Liver (tissue), 9 donors: ENCODE results near the gene FAM186B. TPM values are rescaled to one million over a fixed set of nuclear protein-coding genes. Genes with fewer than 3 reads are reported as not detected.

Experiments
- DNase-seq: peaks from one replicate; pipeline ENCODE4 v3.0.0-alpha.2; 2017; ENCODE audit warnings: low spot score
- H3K27ac ChIP-seq, 2 donors: one replicate each; pipeline ENCODE4 v1.7.0; 2013; ENCODE audit warnings: inconsistent platforms in 2 of 2, low read length in 2 of 2, control low read depth in 1 of 2, low read depth in 1 of 2, mild to moderate bottlenecking in 1 of 2
- H3K27me3 ChIP-seq, 4 donors: one replicate each; pipeline versions ENCODE4 v1.6.1 to v1.7.0; 2013; ENCODE audit warnings: low read length in 3 of 4, inconsistent platforms in 1 of 4, mild to moderate bottlenecking in 1 of 4, moderate library complexity in 1 of 4; ENCODE audit not compliant: control insufficient read depth in 4 of 4, insufficient read depth in 4 of 4
- H3K36me3 ChIP-seq, 4 donors: one replicate each; pipeline versions ENCODE4 v1.6.1 to v1.7.0; 2013; ENCODE audit warnings: low read length in 3 of 4, mild to moderate bottlenecking in 3 of 4, low read depth in 1 of 4, moderate library complexity in 1 of 4; ENCODE audit not compliant: control insufficient read depth in 4 of 4, insufficient read depth in 3 of 4
- H3K4me1 ChIP-seq, 4 donors: one replicate each; pipeline versions ENCODE4 v1.6.1 to v1.7.0; 2013; ENCODE audit warnings: low read length in 3 of 4, mild to moderate bottlenecking in 3 of 4, moderate library complexity in 1 of 4; ENCODE audit not compliant: control insufficient read depth in 4 of 4, insufficient read depth in 4 of 4
- H3K4me3 ChIP-seq, 3 donors: one replicate each; pipeline versions ENCODE4 v1.6.1 to v1.7.0; 2013; ENCODE audit warnings: low read length in 3 of 3, control low read depth in 1 of 3, low read depth in 1 of 3, mild to moderate bottlenecking in 1 of 3
- H3K9ac ChIP-seq, 2 donors: one replicate each; pipeline ENCODE4 v1.7.0; 2013; ENCODE audit warnings: low read length in 2 of 2, mild to moderate bottlenecking in 2 of 2, moderate library complexity in 2 of 2, control low read depth in 1 of 2, low read depth in 1 of 2
- H3K9me3 ChIP-seq, 4 donors: one replicate each; pipeline versions ENCODE4 v1.6.1 to v1.7.0; 2013; ENCODE audit warnings: low read length in 3 of 4; ENCODE audit not compliant: control insufficient read depth in 4 of 4
- FOXA1 ChIP-seq: IDR thresholded peaks from 2 replicates; pipeline ENCODE4 v1.6.1; 2016; ENCODE audit warnings: antibody characterized with exemption
- FOXA2 ChIP-seq: IDR thresholded peaks from 2 replicates; pipeline ENCODE4 v1.6.1; 2016; ENCODE audit warnings: antibody characterized with exemption
- GABPA ChIP-seq, 2 donors: IDR thresholded peaks in 1 of 2; conservative IDR thresholded peaks in 1 of 2; 2 replicates each; pipeline ENCODE4 v1.6.1; 2016; ENCODE audit warnings: antibody characterized with exemption in 2 of 2, mild to moderate bottlenecking in 1 of 2, moderate library complexity in 1 of 2
- HNF4A ChIP-seq, 2 donors: conservative IDR thresholded peaks; 2 replicates each; pipeline ENCODE4 v1.6.1; 2016; ENCODE audit warnings: antibody characterized with exemption in 2 of 2, mild to moderate bottlenecking in 2 of 2
- JUND ChIP-seq, 2 donors: IDR thresholded peaks; 2 replicates each; pipeline ENCODE4 v1.6.1; 2016; ENCODE audit warnings: antibody characterized with exemption in 2 of 2
- NR2F2 ChIP-seq: IDR thresholded peaks from 2 replicates; pipeline ENCODE4 v1.6.1; 2016; ENCODE audit warnings: antibody characterized with exemption
- RAD21 ChIP-seq, 2 donors: IDR thresholded peaks; 2 replicates each; pipeline ENCODE4 v1.6.1; 2016; ENCODE audit warnings: antibody characterized with exemption in 2 of 2, mild to moderate bottlenecking in 2 of 2
- RXRA ChIP-seq, 2 donors: IDR thresholded peaks; 2 replicates each; pipeline ENCODE4 v1.6.1; 2017 to 2018; ENCODE audit warnings: antibody characterized with exemption in 2 of 2, mild to moderate bottlenecking in 1 of 2
- TAF1 ChIP-seq: conservative IDR thresholded peaks from 2 replicates; pipeline ENCODE4 v1.6.1; 2016; ENCODE audit warnings: antibody characterized with exemption, mild to moderate bottlenecking
- ZBTB33 ChIP-seq: IDR thresholded peaks from 2 replicates; pipeline ENCODE4 v1.6.1; 2016; ENCODE audit warnings: antibody characterized with exemption
- WGBS: extraction: QIAGEN DNeasy Blood & Tissue Kit; methylation state at CpG from one replicate; pipeline ENCODE4 v1.1.7; 2013; 5-methylcytosine and 5-hydroxymethylcytosine counted together
- polyA plus RNA-seq, 2 donors: library from polyadenylated mRNA; stranded (reverse) in 1 of 2; unstranded in 1 of 2; fragments of 200-250 nt in 1 of 2; fragments of >200 nt in 1 of 2; fragmentation: Nextera tagmentation in 1 of 2; extraction: Ambion mirVana in 1 of 2; gene quantifications; one replicate each; pipeline versions ENCODE4 v1.2.1 to v1.2.3, GENCODE V29; 2013 to 2015
- total RNA-seq, 2 donors: library from RNA; depleted of rRNA; stranded (reverse); fragments of >200 nt; gene quantifications; one replicate each; pipeline ENCODE4 v1.2.3, GENCODE V29; 2014
- TF ChIP-seq, protein P1 (sequence below): fragments of 150-350 bp; IDR thresholded peaks from 2 replicates; pipeline ENCODE4 v1.5.1; 2017; ENCODE audit warnings: improper control_type of control experiment, low read depth, low read length; ENCODE audit not compliant: missing input control
- TF ChIP-seq, protein P2 (sequence below): IDR thresholded peaks from 2 replicates; pipeline ENCODE4 v1.6.1; 2016; ENCODE audit warnings: antibody characterized with exemption
- donor health status: healthy.
- donor health status: healthy.
- donor health status: healthy.
- donor health status: healthy.
- donor health status: healthy.

Gene FAM186B
- total and polyA plus RNA-seq, 4 donors = 0.19 to 0.84 (median 0.42) TPM

- TF ChIP-seq GABPA (IDR thresholded peaks at IDR 0.05 in 1 of 2, conservative IDR thresholded peaks at IDR 0.05 in 1 of 2) (no peak), HNF4A (conservative IDR thresholded peaks at IDR 0.05) (peak; percentile 46 to 89), TAF1 (no peak)
Measured at GRCh38 chr12:49645146-49646039, 40.0 kb upstream of the FAM186B start (continued).

- Histone ChIP-seq H3K4me3 (no peak overlapping the region), H3K27ac (no peak overlapping the region), H3K27me3 (no peaks in the 10 kb centered on the region), H3K9ac (no peak overlapping the region), H3K4me1 (peaks cover 3 to 17% (median 10%) of the 10 kb centered on the region in 4 donors), H3K36me3 (peaks cover 0 to 12% (median 3%) of the 10 kb centered on the region in 4 donors), H3K9me3 (no peaks in the 10 kb centered on the region)
- 28% methylated on average over 2 of the region's 2 CpGs for WGBS
- peak; percentile 76 for DNase-seq
- TF ChIP-seq, protein P1, sequence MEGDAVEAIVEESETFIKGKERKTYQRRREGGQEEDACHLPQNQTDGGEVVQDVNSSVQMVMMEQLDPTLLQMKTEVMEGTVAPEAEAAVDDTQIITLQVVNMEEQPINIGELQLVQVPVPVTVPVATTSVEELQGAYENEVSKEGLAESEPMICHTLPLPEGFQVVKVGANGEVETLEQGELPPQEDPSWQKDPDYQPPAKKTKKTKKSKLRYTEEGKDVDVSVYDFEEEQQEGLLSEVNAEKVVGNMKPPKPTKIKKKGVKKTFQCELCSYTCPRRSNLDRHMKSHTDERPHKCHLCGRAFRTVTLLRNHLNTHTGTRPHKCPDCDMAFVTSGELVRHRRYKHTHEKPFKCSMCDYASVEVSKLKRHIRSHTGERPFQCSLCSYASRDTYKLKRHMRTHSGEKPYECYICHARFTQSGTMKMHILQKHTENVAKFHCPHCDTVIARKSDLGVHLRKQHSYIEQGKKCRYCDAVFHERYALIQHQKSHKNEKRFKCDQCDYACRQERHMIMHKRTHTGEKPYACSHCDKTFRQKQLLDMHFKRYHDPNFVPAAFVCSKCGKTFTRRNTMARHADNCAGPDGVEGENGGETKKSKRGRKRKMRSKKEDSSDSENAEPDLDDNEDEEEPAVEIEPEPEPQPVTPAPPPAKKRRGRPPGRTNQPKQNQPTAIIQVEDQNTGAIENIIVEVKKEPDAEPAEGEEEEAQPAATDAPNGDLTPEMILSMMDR = peak; percentile 91
- TF ChIP-seq FOXA2 (no peak), RAD21 (IDR thresholded peaks at IDR 0.05) (peak; percentile 94 to 98), HNF4A (conservative IDR thresholded peaks at IDR 0.05) (no peak), FOXA1 (no peak), JUND (IDR thresholded peaks at IDR 0.05) (no peak), RXRA (IDR thresholded peaks at IDR 0.05) (no peak), ZBTB33 (no peak), NR2F2 (no peak)
- TF ChIP-seq, protein P2, sequence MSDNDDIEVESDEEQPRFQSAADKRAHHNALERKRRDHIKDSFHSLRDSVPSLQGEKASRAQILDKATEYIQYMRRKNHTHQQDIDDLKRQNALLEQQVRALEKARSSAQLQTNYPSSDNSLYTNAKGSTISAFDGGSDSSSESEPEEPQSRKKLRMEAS = no peak
Measured at GRCh38 chr12:49644620-49644994, 39.2 kb upstream of the FAM186B start.

DNA sequence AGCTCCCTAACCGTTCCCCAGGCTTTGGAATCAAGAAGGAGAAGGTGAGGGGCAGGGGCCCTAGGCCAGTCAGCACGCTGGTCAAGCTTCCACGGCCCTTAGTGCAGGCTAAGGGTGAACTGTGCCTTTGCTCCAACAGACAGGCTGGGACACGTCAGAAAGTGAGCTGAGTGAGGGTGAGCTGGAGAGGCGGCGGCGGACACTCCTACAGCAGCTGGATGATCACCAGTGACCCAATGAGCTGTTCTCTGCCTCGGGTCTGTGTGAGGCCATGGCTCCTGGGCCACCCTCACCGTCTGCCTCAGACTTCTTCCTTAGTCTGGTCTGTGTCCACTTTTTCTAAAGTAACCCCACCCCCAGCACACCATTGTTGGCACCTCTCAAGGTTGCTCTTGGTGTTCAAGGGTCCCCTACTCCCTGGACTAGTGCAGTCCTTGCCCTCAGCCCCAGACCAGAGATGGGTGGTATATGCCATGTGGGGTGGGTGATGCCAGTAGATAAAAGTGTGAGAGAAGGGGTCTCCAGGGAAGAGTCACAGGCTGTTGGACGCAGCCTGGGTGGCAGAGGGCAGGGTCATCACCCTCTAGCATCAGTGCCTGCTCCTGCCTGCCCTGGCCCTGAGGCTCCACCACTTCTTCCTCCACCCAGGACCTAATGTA is 38.7 kb upstream of the FAM186B start:
- H3K4me3 ChIP-seq = no peak overlapping the region
- H3K27ac ChIP-seq = no peak overlapping the region
- no peak for DNase-seq

More for the DNA sequence above, 38.7 kb upstream of the FAM186B start:
- WGBS = 83% methylated on average over 10 of the region's 10 CpGs
- TF ChIP-seq FOXA2 = no peak
- Histone ChIP-seq H3K36me3 (peaks cover 0 to 12% (median 3%) of the 10 kb centered on the region in 4 donors), H3K27me3 (no peaks in the 10 kb centered on the region), H3K9me3 (no peaks in the 10 kb centered on the region), H3K9ac (no peak overlapping the region), H3K4me1 (peaks cover 3 to 17% (median 10%) of the 10 kb centered on the region in 4 donors)
